RWPE2 (cell line): ENCODE measurements around the gene TSHZ2.
A peak's percentile ranks its signal among the peaks of the same experiment; 100 is the strongest.

ENCODE experiments used
- ATAC-seq: fragments of 200-7000 bp; cut with Tn5 transposase; 3 replicates; pipeline ENCODE4 v1.9.1; 2021; ENCODE audit warnings: low read depth
- DNase-seq: peaks from one replicate; pipeline ENCODE4 v3.0.0-alpha.2; 2020; ENCODE audit warnings: low spot score
- H3K27ac ChIP-seq: fragments of 450-650 bp; 2 replicates; pipeline ENCODE4 v1.5.1; 2017; ENCODE audit warnings: mild to moderate bottlenecking; ENCODE audit not compliant: poor library complexity, severe bottlenecking
- H3K27me3 ChIP-seq: fragments of 250-450 bp; sonication (Bioruptor Pico); 2 replicates; pipeline ENCODE4 v1.5.1; 2021; ENCODE audit warnings: mild to moderate bottlenecking, moderate library complexity; ENCODE audit not compliant: insufficient read depth, poor library complexity, severe bottlenecking
- H3K36me3 ChIP-seq: fragments of 250-450 bp; sonication (Bioruptor Pico); 2 replicates; pipeline ENCODE4 v1.5.1; 2020; ENCODE audit warnings: low read depth, mild to moderate bottlenecking, moderate library complexity
- H3K4me1 ChIP-seq: fragments of 250-450 bp; sonication (Bioruptor Pico); 2 replicates; pipeline ENCODE4 v1.5.1; 2021; ENCODE audit warnings: mild to moderate bottlenecking, moderate library complexity; ENCODE audit not compliant: insufficient read depth, poor library complexity, severe bottlenecking
- H3K4me3 ChIP-seq: fragments of 250-450 bp; sonication (Bioruptor Pico); 2 replicates; pipeline ENCODE4 v1.5.1; 2021; ENCODE audit warnings: mild to moderate bottlenecking, moderate library complexity; ENCODE audit not compliant: severe bottlenecking
- H3K9me3 ChIP-seq: fragments of 250-450 bp; sonication (Bioruptor Pico); 2 replicates; pipeline ENCODE4 v1.5.1; 2021; ENCODE audit warnings: mild to moderate bottlenecking, moderate library complexity; ENCODE audit not compliant: severe bottlenecking
- CTCF ChIP-seq: fragments of 450-650 bp; IDR thresholded peaks from one replicate; pipeline ENCODE4 v1.5.1; 2017; ENCODE audit warnings: mild to moderate bottlenecking, moderate library complexity; ENCODE audit not compliant: poor library complexity, severe bottlenecking

TSHZ2 gene

GRCh38 chr20:52985687-52986086 lies 13.5 kb downstream of the TSHZ2 start:
- Histone ChIP-seq H3K27ac (no peak overlapping the region), H3K36me3 (no peaks in the 10 kb centered on the region), H3K4me1 (no peaks in the 10 kb centered on the region), H3K4me3 (no peak overlapping the region), H3K9me3 (no peaks in the 10 kb centered on the region), H3K27me3 (no peaks in the 10 kb centered on the region)
- DNase-seq = no peak
- no peak for TF ChIP-seq CTCF
- 0 out of 3 replicates have a peak, but pooled peaks have one; percentile 24 for ATAC-seq

GRCh38 chr20:52987295-52987694 lies 15.1 kb downstream of the TSHZ2 start:
- H3K27me3 ChIP-seq = no peaks in the 10 kb centered on the region
- H3K4me1 ChIP-seq = no peaks in the 10 kb centered on the region
- H3K27ac ChIP-seq = no peak overlapping the region
- no peak for TF ChIP-seq CTCF
- no peaks in the 10 kb centered on the region for H3K36me3 ChIP-seq
- DNase-seq (no peak), ATAC-seq (no peak)
- no peaks in the 10 kb centered on the region for H3K9me3 ChIP-seq
- H3K4me3 ChIP-seq = no peak overlapping the region

GRCh38 chr20:52991830-52992229 lies 19.7 kb downstream of the TSHZ2 start:
- Histone ChIP-seq H3K4me3 (no peak overlapping the region), H3K27me3 (no peaks in the 10 kb centered on the region), H3K36me3 (no peaks in the 10 kb centered on the region), H3K9me3 (no peaks in the 10 kb centered on the region), H3K4me1 (no peaks in the 10 kb centered on the region), H3K27ac (no peak overlapping the region)
- ATAC-seq = peak; percentile 30; the same call in 1 of the 3 replicates
- DNase-seq = no peak
- TF ChIP-seq CTCF = no peak

GRCh38 chr20:52992632-52993031 lies 20.5 kb downstream of the TSHZ2 start:
- H3K9me3 ChIP-seq = no peaks in the 10 kb centered on the region
- no peak for DNase-seq
- ATAC-seq = 0 out of 3 replicates have a peak, but pooled peaks have one; percentile 22
- TF ChIP-seq CTCF = no peak
- no peak overlapping the region for H3K27ac ChIP-seq
- H3K27me3 ChIP-seq = no peaks in the 10 kb centered on the region
- H3K36me3 ChIP-seq = no peaks in the 10 kb centered on the region
- H3K4me1 ChIP-seq = no peaks in the 10 kb centered on the region
- H3K4me3 ChIP-seq = no peak overlapping the region

GRCh38 chr20:52993076-52993475 lies 20.9 kb downstream of the TSHZ2 start:
- no peak for TF ChIP-seq CTCF
- H3K27ac ChIP-seq = no peak overlapping the region
- no peak for ATAC-seq

More at GRCh38 chr20:52993076-52993475, 20.9 kb downstream of the TSHZ2 start:
- no peak for DNase-seq
- Histone ChIP-seq H3K36me3 (no peaks in the 10 kb centered on the region), H3K9me3 (no peaks in the 10 kb centered on the region), H3K4me3 (no peak overlapping the region), H3K4me1 (no peaks in the 10 kb centered on the region), H3K27me3 (no peaks in the 10 kb centered on the region)
